ENCODE data around the gene IP6K1.
"Not testable (repeated sequence)": the region's sequence is repeated elsewhere in the genome, so short reads cannot be mapped to it uniquely, and the experiment has no call there.

The IP6K1 gene

GRCh38 chr3:49763981-49764380 lies 22.4 kb downstream of the IP6K1 start:
- DNase-seq: no peak

GRCh38 chr3:49761661-49762060 lies 24.7 kb downstream of the IP6K1 start:
- DNase-seq: no peak

- no peak for DNase-seq
These were observed 27.1 kb downstream of the IP6K1 start for GRCh38 chr3:49759226-49759625.

GRCh38 chr3:49757197-49757596 lies 29.1 kb downstream of the IP6K1 start:
- no peak for DNase-seq

- peak in 1 of 14 donors; percentile 54 for DNase-seq
These were observed 30.3 kb downstream of the IP6K1 start for GRCh38 chr3:49756036-49756435.

- DNase-seq: no peak
These were observed 31.8 kb downstream of the IP6K1 start for GRCh38 chr3:49754536-49754935.

- DNase-seq: no peak
These were observed 34.8 kb downstream of the IP6K1 start for GRCh38 chr3:49751501-49751900.

GRCh38 chr3:49750056-49750455 lies 36.3 kb downstream of the IP6K1 start:
- DNase-seq: no peak

- DNase-seq: not testable (repeated sequence)
These were observed 37.5 kb downstream of the IP6K1 start for GRCh38 chr3:49748874-49749273.

GRCh38 chr3:49747792-49748480 lies 38.4 kb downstream of the IP6K1 start:
- DNase-seq: no peak

GRCh38 chr3:49745986-49746385 lies 40.4 kb downstream of the IP6K1 start:
- DNase-seq: no peak

- no peak for DNase-seq
These were observed 45.9 kb downstream of the IP6K1 start for GRCh38 chr3:49740427-49740826.

- DNase-seq: no peak
These were observed 48.2 kb downstream of the IP6K1 start for GRCh38 chr3:49738067-49738713.

GRCh38 chr3:49734752-49735151 lies 51.6 kb downstream of the IP6K1 start:
- no peak for DNase-seq

- DNase-seq: no peak
These were observed 52.8 kb downstream of the IP6K1 start for GRCh38 chr3:49733551-49733950.

- no peak for DNase-seq
These were observed 53.7 kb downstream of the IP6K1 start for GRCh38 chr3:49732597-49732996.

- DNase-seq: no peak
These were observed 56.3 kb downstream of the IP6K1 start for GRCh38 chr3:49729966-49730609.

- DNase-seq: no peak
These were observed 58.4 kb downstream of the IP6K1 start for GRCh38 chr3:49727924-49728361.

- DNase-seq: no peak
These were observed 59.0 kb downstream of the IP6K1 start for GRCh38 chr3:49727154-49727923.

- no peak for DNase-seq
These were observed 60.2 kb downstream of the IP6K1 start for GRCh38 chr3:49725906-49726681.

GRCh38 chr3:49724586-49724985 lies 61.8 kb downstream of the IP6K1 start:
- DNase-seq: no peak
